ENCODE data around the gene PTPN12.
"Not testable (repeated sequence)": the region's sequence is repeated elsewhere in the genome, so short reads cannot be mapped to it uniquely, and the experiment has no call there.

PTPN12 gene

DNA sequence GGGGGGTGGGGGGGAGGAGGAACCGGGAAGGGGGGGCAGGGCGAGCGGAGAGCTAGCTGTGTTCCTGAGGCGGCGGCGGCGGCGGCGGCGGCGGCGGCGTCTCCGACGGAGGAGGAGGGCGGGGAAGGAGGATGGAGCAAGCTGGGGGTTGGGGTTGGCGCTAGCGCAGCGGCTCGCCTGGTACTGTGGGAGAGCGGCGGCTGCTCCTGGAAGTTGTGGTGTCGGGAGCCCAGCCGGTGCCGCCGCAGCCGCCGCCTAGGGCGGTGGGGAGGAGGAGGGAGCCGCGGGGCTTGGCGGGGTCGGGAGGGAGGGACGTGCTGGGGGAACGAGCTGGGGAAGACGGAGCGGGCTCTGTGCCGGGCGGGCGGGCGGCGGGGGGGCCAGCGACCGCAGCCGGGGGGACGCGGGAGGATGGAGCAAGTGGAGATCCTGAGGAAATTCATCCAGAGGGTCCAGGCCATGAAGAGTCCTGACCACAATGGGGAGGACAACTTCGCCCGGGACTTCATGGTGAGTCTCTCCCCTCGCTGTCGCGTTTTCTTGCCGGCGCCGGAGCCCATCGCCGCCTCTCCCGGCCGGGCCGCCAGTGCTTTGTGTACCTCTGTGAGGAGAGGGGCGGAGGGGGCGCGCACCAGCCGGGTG, at the start of gene PTPN12:
PTPN12 (plus strand) TSS at position 160 of the 642 bp plus-strand sequence; CDS start at position 412, 252 bp downstream.
- no peak for DNase-seq (ENCODE audit: low read depth)

DNA sequence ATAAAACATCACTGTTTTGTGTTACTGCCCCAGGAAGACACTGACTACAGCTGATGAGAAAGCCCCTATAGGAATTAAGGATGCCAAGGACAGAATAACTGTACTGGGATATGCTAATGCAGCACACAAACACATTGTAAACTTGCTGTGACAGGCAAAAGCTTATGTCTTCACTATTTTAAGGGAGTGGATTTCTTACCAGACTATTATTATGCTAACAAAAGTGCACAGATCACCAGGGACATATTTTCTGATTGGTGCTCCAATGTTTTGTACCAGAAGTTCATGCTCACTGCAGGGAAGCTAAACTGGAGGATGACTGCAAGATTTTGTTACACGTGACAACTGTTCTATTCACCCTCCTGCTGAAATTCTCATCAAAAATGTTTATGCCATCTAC, 48.1 kb upstream of the PTPN12 start:
- no peak for DNase-seq (ENCODE audit: low read depth)

DNA sequence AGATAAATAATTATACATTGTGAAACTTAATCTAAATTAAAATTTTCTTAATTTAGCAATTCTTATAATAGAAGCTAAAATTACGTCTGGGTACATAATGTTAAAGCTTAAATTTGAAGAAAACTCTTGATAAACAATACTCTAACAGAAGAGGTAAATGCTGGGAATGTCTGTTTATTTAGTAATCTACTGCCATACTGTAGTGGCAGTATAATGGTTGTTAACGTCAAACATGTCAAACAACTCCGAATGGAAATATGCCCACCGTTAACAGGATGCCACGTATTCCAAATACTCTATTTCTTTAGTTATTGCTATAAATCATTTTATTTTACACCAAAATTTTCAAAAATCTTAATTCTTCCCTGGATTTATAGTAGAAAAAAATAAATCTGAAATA, 40.0 kb upstream of the PTPN12 start:
- no peak for DNase-seq (ENCODE audit: low read depth)

DNA sequence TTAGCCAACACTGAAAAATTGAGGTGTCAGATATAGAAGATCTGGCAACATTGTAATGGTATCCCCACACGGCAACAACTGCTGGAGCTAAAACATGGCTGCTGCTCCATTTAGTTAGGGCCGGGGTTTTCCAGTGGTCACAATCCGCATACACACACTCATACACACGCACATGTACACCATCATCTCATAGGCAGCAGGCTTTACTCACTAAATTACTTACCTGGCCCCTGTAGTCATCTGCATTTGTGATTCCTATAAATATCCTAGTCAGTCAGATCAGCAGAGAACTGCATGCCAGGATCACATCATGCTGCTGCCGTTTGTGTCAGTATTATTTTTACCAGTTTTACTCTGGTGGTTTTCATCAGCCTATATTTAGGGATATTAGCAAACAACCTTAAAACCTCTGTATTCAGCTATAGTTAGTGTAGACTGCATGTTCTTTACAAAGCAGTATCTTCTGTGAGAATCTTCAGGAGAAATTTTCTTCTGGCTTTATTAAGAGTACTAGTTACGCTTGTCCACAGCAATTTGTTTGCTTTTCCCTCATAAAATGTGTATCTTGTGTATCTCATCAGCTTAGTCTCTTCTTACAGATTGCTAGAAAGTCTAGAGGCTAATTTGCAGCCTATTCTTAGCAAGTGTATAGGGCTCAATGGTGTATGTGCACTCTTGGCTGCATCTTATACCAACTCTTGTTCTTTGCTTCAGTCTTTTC, 38.3 kb upstream of the PTPN12 start:
- no peak for DNase-seq (ENCODE audit: low read depth)

DNA sequence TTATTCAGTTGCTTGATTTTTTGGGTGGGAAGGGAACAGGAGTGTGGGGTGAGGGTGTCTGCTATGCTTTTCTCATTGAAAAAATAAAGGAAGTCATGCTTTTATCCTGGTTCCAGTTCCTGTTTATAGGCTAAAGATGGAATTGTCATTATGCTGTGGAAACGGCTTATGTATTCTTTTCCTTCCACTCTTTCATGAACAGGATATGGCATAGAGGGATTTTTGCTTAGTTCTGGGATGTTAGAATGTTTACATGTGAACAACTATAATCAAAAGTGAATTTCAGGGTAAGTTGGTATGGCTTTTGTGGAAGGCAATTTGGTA, 35.9 kb upstream of the PTPN12 start:
- DNase-seq (ENCODE audit: low read depth) = no peak

DNA sequence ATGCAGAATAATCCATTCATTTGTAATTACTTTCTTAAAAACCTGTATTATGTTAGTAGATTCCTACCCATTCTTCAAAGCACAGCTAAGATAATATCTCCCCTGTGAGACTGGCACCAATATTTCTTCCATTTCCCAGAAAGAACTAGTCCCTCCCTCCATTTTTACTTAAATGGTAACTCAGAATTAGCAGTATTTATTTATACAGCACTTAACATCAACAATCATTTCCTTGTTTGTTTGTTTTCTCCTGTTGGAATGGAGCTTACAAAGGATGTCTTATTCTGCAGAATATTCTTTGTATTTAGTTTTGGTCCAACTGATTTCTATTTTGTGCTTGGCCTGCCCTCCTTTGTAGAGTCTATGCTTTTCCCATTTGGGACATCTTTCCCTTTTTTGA, 32.1 kb upstream of the PTPN12 start:
- DNase-seq (ENCODE audit: low read depth) = no peak

DNA sequence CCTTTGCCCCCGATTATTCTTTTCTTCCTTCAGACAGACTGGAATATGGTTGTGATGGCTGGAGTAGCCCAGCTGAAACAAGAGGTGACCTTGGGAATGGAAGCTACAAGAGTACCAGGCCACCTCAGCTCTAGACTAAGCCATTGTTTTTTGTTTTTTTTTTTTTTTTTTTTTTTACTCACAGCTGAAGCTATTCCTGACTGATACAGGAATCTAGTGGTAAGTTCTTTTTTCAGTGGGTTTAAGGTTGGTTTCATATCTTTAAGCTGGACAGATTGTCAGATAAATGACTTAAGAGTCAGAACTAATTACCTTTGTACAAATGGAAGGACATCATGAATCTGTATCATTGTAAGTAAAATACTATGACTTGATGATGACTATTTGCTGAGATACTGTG, 30.2 kb upstream of the PTPN12 start:
- DNase-seq (ENCODE audit: low read depth) = no peak

DNA sequence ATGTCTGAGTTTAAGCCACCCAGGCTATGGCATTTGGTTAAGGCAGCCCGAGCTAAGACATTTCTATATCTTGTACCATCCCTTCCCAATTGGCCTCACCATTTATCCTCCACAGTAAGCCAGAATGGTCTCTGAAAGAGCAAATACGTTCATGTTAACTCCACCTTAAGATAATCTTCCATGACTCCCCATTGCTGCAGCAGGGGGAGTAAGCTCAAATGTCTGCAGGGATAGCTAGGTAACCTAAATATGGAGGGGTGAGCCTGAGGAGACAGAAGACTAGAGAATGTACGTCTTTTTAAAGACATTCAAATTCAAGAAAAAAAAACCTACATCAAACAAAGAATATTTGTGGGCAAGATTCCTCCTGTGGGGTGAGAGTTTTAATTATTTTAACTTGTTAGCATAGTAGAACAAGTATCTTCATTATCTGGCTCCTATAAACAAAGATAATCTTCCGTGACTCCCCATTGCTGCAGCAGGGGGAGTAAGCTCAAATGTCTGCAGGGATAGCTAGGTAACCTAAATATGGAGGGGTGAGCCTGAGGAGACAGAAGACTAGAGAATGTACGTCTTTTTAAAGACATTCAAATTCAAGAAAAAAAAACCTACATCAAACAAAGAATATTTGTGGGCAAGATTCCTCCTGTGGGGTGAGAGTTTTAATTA, 24.0 kb upstream of the PTPN12 start:
- DNase-seq (ENCODE audit: low read depth) = not testable (repeated sequence)

DNA sequence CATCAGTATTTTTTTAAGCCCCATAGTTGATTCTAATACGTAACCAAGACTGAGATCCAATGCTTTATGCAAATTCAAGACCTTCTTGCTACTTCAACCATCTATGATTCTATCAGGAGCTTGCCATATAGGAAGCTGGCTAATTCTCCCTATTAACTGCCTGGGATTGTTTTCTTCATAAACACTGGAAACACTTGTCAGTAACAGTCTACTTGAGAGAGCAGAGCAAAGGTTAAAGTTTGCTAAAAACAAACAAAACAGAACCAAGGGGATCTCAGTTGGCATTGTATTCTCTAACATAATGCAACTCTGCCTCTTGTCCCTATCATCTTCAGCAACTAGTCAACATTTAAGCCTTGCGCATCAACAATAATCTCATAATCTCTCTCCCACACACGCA, 21.0 kb upstream of the PTPN12 start:
- DNase-seq (ENCODE audit: low read depth) = no peak

DNA sequence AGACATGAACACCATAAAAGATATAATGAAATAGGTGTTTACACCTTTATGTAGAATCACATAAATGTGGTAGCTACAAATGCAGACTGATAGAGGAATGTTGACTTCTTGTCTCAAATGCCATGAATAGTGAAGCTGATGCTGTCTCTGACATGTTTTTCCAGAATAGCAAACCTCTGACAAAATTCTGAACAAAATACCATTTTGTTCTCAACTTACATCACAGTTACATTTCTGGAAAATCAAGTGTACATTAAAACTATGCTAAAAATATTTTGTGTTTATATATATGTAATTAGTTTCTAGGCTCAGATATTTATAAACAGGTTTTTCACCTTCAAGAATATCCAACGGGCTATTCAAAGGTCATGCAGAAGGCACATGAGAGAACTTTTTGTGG, 16.8 kb upstream of the PTPN12 start:
- no peak for DNase-seq (ENCODE audit: low read depth)

DNA sequence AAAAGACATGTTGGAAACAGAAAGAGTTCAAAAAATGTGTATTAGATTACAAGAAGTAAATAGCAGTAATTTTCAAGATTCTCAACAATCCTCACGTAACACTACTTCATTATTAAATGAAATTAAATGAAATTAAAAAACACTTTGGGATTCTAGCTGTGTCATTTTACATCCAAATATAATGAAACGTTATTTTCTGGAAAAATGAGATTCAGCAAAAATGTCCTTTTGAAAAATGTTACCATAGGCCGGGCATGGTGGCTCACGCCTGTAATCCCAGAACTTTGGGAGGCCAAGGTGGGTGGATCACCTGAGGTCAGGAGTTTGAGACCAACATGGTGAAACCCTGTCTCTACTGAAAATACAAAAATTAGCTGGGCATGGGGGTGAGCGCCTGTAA, 15.6 kb upstream of the PTPN12 start:
- DNase-seq (ENCODE audit: low read depth) = not testable (repeated sequence)

DNA sequence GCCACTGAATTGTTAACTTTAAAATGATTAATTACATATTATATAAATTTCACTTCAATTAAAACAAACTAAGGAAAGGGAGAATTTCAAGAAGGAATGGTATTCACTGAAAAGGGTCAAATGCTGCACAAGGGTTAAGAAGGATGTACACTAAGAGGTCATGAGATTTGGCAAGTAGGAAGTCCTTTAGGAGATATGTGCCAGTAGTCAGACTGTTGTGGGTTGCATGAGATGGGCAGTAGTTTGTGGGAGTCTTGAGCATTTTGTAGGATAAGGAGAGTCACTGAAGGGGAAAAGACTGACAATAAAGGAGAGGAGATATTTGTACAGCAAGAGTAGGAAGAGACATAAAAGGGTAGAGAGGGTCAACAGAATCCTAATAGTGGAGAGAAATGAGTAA, 12.4 kb upstream of the PTPN12 start:
- DNase-seq (ENCODE audit: low read depth) = no peak

DNA sequence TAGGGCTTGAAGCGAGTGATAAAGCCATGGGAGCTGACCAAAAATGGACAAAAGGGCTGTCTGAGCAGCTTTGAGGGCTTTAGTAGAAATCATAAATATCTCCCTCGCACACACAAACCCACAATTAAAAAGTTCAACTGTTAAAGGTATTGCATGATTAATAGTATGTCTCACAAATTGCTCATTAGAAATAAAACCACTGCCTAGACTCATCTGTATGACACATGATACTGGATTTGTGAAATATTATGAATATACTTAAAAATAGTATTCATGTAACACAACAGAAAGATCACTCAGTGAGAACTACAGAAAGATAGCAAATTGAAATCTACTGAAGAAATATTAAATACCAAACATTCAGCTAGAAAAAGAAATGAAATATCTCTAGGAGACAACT, 11.9 kb upstream of the PTPN12 start:
- DNase-seq (ENCODE audit: low read depth) = no peak

DNA sequence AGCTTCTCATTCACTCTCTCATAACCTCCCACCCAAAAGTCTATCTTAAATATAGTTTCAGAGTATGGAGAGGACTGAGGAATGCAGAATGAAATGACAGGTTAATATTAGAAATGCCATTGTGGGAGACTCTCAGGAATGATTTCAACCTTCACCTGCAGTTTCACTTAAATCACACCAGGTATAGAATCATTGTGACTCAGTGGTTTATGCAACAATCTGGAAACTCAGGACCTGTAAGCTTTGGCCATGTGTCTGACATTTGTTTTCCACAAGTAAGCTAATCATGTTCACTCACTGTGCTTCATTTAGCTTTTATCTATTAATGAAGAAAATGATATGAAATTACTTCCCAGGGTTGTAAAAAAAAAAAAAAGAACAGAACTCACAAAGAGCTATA, 8.7 kb upstream of the PTPN12 start:
- no peak for DNase-seq (ENCODE audit: low read depth)

DNA sequence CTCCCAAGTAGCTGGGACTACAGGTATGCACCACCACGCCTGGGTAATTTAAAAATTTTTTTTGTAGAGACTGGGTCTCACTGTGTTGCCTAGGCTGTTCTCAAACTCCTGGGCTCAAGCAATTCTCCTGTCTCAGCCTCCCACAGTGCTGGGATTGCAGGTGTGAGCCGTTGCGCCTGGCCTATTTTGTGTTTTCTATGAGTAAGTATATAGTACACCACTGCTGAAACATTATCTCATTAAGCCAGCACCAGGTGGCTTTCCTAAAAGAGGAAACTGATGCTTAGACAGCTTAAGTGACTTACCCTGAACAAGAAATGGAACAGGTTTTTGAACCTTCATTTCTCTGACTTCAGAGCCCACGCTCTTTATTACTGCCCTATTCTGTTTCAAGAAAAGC, 7.8 kb upstream of the PTPN12 start:
- no peak for DNase-seq (ENCODE audit: low read depth)

DNA sequence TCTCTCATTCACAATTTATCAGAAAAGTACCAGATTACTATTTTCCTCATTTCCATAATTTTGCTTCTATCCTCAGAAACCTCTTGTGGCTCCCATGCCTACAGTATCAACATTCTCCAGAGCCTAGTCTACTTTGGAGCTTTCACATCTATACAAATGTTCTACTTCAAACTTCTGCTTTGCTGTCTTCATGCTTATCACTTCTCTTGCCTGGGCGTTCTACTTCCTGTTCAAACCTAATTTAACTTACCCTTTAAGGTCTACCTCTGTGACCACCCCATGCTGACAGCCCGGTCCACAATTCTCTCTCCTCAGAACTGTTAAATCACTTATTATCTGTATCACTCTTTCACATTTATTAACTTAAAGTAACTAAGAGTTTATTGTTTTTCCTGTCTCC, 6.1 kb upstream of the PTPN12 start:
- no peak for DNase-seq (ENCODE audit: low read depth)

DNA sequence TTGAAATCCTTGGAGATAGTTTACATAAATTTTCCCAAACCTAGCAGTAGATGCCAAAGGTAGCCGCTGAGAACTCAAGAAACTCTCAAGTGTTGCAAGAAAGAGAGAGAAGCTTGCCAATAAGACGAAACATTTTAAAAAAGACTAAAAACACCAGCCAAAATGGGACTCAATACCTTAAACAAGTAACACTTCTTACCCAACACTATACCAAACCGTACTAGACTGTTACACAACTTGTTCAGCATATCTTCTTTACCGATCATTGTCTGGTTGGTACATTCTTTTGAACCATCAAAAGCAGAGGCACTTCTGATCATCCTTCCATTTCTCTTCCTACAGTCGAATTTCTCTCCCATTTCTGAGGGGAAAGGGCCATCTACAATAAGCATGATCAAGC, 4.8 kb upstream of the PTPN12 start:
- DNase-seq (ENCODE audit: low read depth) = no peak

DNA sequence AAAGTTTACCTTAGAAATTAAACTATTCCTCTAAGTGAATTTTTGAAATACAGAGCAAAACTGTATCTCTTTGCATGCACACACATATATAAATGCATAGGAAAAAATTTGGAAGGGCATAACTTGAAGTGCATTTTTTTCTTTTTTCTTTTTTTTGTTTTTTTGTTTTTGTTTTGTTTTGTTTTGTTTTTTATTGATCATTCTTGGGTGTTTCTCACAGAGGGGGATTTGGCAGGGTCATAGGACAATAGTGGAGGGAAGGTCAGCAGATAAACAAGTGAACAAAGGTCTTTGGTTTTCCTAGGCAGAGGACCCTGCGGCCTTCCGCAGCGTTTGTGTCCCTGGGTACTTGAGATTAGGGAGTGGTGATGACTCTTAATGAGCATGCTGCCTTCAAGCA, 4.4 kb upstream of the PTPN12 start:
- DNase-seq (ENCODE audit: low read depth) = not testable (repeated sequence)

DNA sequence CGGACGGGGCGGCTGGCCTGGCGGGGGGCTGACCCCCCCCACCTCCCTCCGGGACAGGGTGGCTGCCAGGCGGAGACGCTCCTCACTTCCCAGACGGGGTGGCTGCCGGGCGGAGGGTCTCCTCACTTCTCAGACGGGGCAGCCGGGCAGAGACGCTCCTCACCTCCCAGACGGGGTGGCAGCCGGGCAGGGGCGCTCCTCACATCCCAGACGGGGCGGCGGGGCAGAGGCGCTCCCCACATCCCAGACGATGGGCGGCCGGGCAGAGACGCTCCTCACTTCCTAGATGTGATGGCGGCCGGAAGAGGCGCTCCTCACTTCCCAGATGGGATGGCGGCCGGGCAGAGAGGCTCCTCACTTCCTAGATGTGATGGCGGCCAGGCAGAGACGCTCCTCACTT, 3.0 kb upstream of the PTPN12 start:
- DNase-seq (ENCODE audit: low read depth) = not testable (repeated sequence)

DNA sequence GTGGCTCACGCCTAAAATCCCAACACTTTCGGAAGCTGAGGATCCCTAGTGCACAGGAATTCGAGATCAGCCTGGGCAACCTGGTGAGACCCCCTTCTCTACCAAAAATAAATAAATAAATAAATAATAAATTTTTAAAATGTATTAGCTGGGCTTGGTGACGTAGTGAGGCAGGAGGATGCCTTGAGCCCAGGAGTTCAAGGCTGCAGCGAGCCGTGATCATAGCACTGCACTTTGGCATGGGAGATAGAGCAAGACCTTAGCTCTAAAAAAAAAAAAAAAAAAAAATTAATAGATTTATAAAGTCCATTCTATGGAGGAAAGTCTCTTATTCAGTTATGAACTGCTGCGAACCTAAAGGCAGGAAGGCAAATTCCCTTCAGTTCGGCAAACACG, 1.1 kb upstream of the PTPN12 start:
- DNase-seq (ENCODE audit: low read depth) = no peak

DNA sequence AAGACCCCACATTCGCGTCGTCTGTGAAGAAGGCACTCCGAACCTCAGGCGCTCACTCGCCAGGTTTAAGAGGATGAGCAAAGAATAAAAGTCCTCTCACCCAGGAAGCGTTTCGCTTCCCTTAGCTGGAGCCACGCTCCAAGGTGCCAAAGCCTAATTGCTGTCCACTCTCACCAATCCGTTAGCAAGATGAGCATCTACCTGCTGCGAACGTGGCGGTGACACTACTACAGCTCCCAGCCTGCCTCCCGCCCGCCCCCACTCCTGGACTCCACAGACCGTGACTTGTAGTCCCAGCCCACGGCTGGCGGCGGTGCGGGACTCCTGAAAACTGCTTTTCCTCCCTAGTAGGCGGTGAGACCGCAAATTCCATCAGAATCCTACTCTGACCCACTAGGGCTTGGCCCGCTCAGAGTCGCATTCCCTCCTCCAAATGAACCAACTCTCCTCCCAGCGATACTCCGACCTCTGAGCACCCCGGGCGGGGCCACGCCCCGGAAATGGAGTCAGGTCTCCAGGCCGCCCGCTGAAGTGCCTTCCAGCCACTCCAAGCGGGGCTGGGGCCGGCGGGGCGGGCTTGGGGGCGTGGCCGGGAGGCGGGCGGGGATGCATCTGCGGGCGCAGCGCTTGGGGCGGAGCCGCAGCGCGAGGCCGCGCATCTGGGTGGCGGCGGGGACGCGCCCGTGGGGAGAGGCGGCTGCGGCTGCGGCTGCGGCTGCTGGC, 521 bp upstream of the PTPN12 start:
- peak; percentile 97 for DNase-seq (ENCODE audit: low read depth)

DNA sequence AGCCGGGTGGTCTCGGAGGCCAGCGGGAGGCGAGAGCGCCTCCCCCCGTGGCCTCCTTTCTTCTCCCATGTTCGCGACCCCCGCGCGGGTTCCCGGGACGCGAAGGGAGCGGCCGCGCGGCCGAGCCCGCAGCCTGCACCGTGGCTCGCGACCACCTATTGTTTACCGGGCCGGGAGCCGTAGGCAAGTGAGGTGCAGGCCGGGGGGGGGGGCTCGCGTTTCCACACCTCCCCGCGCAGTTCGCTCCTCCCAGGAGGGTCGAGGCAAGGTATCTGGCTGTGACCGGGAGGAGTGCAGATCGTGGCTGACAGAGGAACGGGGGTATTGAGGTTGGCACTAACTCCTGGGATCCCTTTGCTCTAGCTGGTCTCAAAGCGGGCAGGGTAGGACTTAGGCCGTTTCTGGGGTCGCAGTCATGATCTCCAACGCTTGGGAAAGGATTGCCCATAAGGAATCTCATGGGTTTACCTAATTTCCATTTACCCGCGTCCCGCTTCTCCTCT, 734 bp downstream of the PTPN12 start:
- DNase-seq (ENCODE audit: low read depth) = no peak
